Type B pancreatic cell (in vitro differentiated cells): ENCODE measurements around the gene ATP6V1F. TPM values are rescaled to one million over a fixed set of nuclear protein-coding genes. Genes with fewer than 3 reads are reported as not detected.

Source experiments
- DNase-seq: peaks from one replicate; pipeline ENCODE4 v3.0.0; 2021; ENCODE audit warnings: mixed read lengths; ENCODE audit not compliant: unreplicated experiment; ENCODE audit errors: extremely low spot score
- H3K27ac Mint-ChIP-seq: 2 replicates; pipeline ENCODE4 v1.8.0; 2021; ENCODE audit warnings: mild to moderate bottlenecking, mixed read lengths
- H3K27me3 Mint-ChIP-seq: 2 replicates; pipeline ENCODE4 v1.8.0; 2021; ENCODE audit warnings: mixed read lengths
- H3K36me3 Mint-ChIP-seq: 2 replicates; pipeline ENCODE4 v1.8.0; 2021; ENCODE audit warnings: mixed read lengths
- H3K4me1 Mint-ChIP-seq: one replicate; pipeline ENCODE4 v1.8.0; 2021; ENCODE audit warnings: mixed read lengths; ENCODE audit not compliant: unreplicated experiment
- H3K4me3 Mint-ChIP-seq: 2 replicates; pipeline ENCODE4 v1.8.0; 2021; ENCODE audit warnings: mild to moderate bottlenecking, mixed read lengths
- H3K9me3 Mint-ChIP-seq: 2 replicates; pipeline ENCODE4 v1.8.0; 2021; ENCODE audit warnings: mixed read lengths
- CTCF ChIP-seq: fragments of 200-600 bp; sonication (generic); conservative IDR thresholded peaks from 2 replicates; pipeline ENCODE4 v1.5.0; 2021; ENCODE audit warnings: antibody characterized with exemption, mild to moderate bottlenecking
- total RNA-seq: library from RNA; stranded (reverse); gene quantifications from 2 replicates; pipeline ENCODE4 v1.2.1, GENCODE V29; 2021; ENCODE audit warnings: low replicate concordance

ATP6V1F gene
- total RNA-seq, 1 donor from 2014 or later: 144 TPM

GRCh38 chr7:128830231-128831177 lies 32.2 kb upstream of the ATP6V1F start, which contains the start of gene FLNC:
Gene FLNC (plus strand): TSS chr7:128830406. CDS start chr7:128830638, 232 bp downstream.
- Mint-ChIP-seq H3K27me3 (peaks cover 11% of the 10 kb centered on the region), H3K9me3 (no peaks in the 10 kb centered on the region), H3K4me1 (peaks cover 24% of the 10 kb centered on the region)

GRCh38 chr7:128831178-128831993 lies 31.3 kb upstream of the ATP6V1F start:
- peaks cover 24% of the 10 kb centered on the region for H3K4me1 Mint-ChIP-seq
- peak overlapping the region; percentile 88 for H3K4me3 Mint-ChIP-seq
- TF ChIP-seq CTCF: no peak
- H3K27me3 Mint-ChIP-seq: peaks cover 11% of the 10 kb centered on the region
- no peaks in the 10 kb centered on the region for H3K36me3 Mint-ChIP-seq
- peak; percentile 83 for DNase-seq
- H3K27ac Mint-ChIP-seq: no peak overlapping the region
- no peaks in the 10 kb centered on the region for H3K9me3 Mint-ChIP-seq

More at GRCh38 chr7:128830231-128831177, 32.2 kb upstream of the ATP6V1F start, which contains the start of gene FLNC:
- peak within 1 kb of the TSS; percentile 88 for H3K4me3 Mint-ChIP-seq
- peak; percentile 74 for DNase-seq
- no peak for TF ChIP-seq CTCF
- H3K36me3 Mint-ChIP-seq: no peaks in the 10 kb centered on the region
- peak within 1 kb of the TSS; percentile 31 for H3K27ac Mint-ChIP-seq

- Mint-ChIP-seq H3K4me1 (peaks cover 24% of the 10 kb centered on the region), H3K36me3 (no peaks in the 10 kb centered on the region), H3K27me3 (peaks cover 11% of the 10 kb centered on the region), H3K9me3 (no peaks in the 10 kb centered on the region), H3K27ac (peak overlapping the region; percentile 41), H3K4me3 (peak overlapping the region; percentile 88)
- TF ChIP-seq CTCF: no peak
- DNase-seq: no peak
Measured at GRCh38 chr7:128831994-128832879, 30.4 kb upstream of the ATP6V1F start.

- Mint-ChIP-seq H3K4me3 (peak overlapping the region; percentile 84), H3K9me3 (no peaks in the 10 kb centered on the region), H3K27ac (no peak overlapping the region), H3K36me3 (no peaks in the 10 kb centered on the region), H3K4me1 (peaks cover 20% of the 10 kb centered on the region), H3K27me3 (peaks cover 11% of the 10 kb centered on the region)
- DNase-seq: no peak
- no peak for TF ChIP-seq CTCF
Measured at GRCh38 chr7:128832880-128833147, 29.8 kb upstream of the ATP6V1F start.
